ENCODE measurements around the gene ZCCHC18.

The ZCCHC18 gene

GRCh38 chrX:104134583-104135261 is 22.4 kb downstream of the ZCCHC18 start:
- DNase-seq (ENCODE audit: low read depth): no peak

- no peak for DNase-seq (ENCODE audit: low read depth)
Observed at GRCh38 chrX:104135677-104136076, 23.4 kb downstream of the ZCCHC18 start.

- no peak for DNase-seq (ENCODE audit: low read depth)
Observed at GRCh38 chrX:104136241-104137019, 24.1 kb downstream of the ZCCHC18 start.

DNA sequence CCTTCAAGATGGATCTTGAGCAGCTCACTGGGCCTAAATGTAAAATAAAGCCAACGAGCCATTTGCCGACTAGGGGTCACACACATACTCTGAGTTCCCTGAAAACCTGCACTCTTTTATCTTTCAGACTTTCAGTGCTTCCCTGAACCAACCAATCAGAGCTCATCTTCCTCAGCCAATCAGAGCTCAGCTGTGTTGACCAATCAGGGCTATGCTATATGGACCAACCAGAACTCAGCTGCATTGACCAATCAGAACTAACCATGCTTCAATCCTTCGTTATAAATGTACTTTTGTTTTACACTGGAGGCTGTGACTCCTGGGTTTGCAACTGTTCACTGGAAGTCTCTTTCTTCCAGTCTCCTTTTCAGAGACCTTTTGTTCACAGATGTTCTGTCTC is 25.2 kb downstream of the ZCCHC18 start:
- DNase-seq (ENCODE audit: low read depth): no peak

DNA sequence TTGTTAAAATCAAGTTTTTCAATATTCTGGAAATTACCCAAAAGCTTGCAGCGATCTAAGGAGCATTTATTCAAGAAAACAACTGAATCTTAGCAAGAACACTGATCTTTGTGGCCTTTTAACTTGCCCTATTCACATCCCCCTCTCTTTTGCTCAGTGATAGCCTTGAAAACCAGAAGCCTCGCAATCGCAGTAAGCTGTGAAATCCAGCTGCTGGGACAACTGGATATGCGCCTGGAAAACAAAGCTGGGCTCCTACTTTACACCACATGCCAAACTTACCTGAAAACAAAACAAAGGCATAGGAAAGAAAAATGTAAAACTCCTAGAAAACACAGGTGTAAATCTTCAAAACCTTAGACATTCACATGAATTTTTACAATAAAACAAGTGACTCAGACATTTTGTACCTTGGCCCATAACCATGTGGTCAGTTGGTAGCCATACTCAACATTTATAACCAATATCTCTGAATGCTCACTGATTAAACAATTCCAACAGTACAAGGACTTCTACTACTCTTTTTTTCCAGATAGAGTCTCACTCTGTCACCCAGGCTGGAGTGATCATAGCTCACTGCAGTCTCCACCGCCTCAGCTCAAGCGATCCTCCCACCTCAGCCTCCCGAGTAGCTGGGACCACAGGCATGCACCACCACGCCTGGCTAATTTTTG is 28.9 kb downstream of the ZCCHC18 start:
- DNase-seq (ENCODE audit: low read depth): no peak

DNA sequence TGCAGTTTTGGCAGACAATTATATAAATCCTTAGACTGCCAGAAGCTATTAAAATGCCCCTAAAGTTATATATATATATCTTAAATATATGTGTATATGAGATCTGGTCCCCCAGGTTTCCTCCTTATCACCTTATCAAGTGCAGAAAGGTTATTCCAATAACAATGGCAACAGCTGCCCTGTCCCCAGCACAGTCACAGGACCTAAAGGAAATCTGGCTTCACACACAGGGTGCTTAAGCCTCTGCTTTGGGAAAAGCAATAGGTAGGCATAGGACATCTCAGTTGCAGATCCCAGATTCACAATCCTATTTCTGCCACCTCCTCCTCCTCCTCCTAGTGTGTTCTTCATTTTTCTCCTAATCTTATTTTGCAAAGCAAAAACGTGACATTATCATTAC is 38.7 kb downstream of the ZCCHC18 start:
- DNase-seq (ENCODE audit: low read depth): no peak

DNA sequence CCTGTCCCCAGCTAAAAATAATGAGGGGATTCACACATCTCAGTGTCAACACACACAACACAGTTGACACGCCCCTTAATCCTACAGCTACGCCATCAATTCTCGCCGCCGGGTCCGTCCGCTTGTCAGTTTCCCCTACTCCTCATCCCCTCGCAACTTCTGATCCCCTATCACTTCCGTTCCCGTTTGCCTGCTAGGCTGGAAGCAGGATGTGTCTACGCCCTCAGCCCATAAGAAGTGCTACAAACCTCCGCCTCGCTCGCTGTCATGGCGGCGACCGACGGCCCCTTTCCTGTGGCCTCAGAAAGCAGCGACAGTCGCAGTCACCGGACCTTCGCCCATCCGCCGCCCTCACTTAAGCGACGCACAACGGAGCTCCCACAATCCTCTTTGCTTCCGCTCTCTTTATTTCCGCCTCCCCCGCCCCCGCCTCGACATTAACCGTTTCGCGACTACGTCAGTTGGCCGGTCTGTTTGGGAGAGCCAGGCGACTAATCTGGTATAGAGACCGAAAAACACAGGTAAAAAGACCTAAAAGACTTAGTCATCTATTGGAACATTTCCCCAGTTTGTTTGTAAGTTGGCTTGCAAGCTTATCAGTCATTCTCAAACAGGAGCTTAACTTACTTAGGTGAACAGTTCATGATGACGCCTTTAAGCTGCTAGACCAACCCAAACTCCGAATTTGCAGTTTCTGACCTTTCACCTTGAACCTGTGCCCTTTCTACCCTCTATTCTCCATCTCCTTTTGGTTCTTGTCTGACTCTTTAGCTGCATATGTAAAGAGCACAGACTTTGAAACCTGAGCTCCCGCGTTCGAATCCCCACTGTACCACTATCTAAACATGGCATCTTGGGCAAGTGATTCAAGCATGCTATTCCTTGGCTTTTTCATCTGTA is 44.6 kb downstream of the ZCCHC18 start, which contains the start of gene SLC25A53:
SLC25A53 (minus strand) TSS at position 380 of the 900 bp plus-strand sequence. CDS start 51,752 bp downstream, outside the sequence.
- peak; percentile 44 for DNase-seq (ENCODE audit: low read depth)

All from stimulated activated CD8-positive, alpha-beta memory T cell treated with anti-CD3 and anti-CD28 coated beads, Interleukin-7, amount 100 ng/mL, for 24 hours (primary cell).